ENCODE results near the gene SFTPA2. TPM values are rescaled to one million over a fixed set of nuclear protein-coding genes. Genes with fewer than 3 reads are reported as not detected.

Gene SFTPA2
- total RNA-seq, 1 experiment from 2014 or later = 4.6 TPM

DNA sequence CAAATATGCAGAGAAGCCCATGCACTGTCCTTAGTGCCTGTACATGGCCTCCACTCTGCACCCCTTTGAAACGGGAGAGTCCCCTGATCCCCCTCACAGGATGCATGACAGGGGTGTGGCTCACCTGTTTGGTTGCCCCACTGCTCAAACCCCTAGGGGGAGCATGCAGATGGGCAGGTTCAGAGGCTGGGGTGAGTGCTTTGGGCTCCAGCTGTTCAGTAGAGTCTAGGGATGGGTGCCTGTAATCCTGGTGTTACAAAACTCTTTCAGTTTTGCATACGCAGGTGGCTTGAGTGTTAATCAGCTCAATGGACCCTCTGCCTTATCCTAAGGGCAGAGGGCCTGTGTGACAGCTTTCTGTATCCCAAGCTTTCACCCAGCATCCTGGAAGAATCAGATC, 42.7 kb upstream of the SFTPA2 start (continued):
- TF ChIP-seq CREB1 (CRISPR knock-in tag; IDR thresholded peaks at IDR 0.05) (no peak), HMGA2 (CRISPR knock-in tag; IDR thresholded peaks at IDR 0.05) (no peak), ATF1 (CRISPR knock-in tag; IDR thresholded peaks at IDR 0.05) (no peak), IRF2 (CRISPR knock-in tag; IDR thresholded peaks at IDR 0.05; ENCODE audit: borderline replicate concordance, low read depth) (no peak), ZNF232 (CRISPR knock-in tag; IDR thresholded peaks at IDR 0.05) (no peak)
- TF ChIP-seq, protein P1, sequence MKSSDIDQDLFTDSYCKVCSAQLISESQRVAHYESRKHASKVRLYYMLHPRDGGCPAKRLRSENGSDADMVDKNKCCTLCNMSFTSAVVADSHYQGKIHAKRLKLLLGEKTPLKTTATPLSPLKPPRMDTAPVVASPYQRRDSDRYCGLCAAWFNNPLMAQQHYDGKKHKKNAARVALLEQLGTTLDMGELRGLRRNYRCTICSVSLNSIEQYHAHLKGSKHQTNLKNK (CRISPR knock-in tag; IDR thresholded peaks at IDR 0.05) = no peak

DNA sequence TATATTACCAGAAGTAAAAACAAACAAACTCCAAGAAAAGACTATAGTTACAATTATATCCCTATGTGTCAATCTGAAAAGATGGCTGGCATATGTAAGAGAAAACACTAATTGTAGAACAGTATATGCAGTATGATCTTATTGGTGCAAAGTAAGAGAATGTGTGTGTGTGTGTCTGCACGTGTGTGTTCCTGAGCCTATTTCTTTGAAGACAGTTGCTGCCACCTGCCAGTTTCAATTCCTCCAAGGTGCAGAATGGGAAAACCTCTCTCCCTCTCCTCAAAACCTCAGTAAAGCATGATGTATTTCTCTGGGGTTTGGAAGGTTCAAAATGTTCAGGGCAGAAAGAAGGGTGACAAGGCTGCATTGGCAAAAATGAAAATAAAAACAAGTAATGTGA, 41.7 kb upstream of the SFTPA2 start:
- TF ChIP-seq TP53 (CRISPR knock-in tag; IDR thresholded peaks at IDR 0.05) (no peak), MYBL2 (CRISPR knock-in tag; IDR thresholded peaks at IDR 0.05) (no peak), TEAD4 (CRISPR knock-in tag; IDR thresholded peaks at IDR 0.05) (no peak), ELF4 (CRISPR knock-in tag; IDR thresholded peaks at IDR 0.05; ENCODE audit: low read depth) (no peak), CTCF (IDR thresholded peaks at IDR 0.05) (no peak), KAT7 (CRISPR knock-in tag; IDR thresholded peaks at IDR 0.05; ENCODE audit: borderline replicate concordance) (no peak), NFYB (CRISPR knock-in tag; conservative IDR thresholded peaks at IDR 0.05; ENCODE audit: low read depth) (no peak), FOXP4 (CRISPR knock-in tag; IDR thresholded peaks at IDR 0.05) (no peak)
- TF ChIP-seq, protein P2, sequence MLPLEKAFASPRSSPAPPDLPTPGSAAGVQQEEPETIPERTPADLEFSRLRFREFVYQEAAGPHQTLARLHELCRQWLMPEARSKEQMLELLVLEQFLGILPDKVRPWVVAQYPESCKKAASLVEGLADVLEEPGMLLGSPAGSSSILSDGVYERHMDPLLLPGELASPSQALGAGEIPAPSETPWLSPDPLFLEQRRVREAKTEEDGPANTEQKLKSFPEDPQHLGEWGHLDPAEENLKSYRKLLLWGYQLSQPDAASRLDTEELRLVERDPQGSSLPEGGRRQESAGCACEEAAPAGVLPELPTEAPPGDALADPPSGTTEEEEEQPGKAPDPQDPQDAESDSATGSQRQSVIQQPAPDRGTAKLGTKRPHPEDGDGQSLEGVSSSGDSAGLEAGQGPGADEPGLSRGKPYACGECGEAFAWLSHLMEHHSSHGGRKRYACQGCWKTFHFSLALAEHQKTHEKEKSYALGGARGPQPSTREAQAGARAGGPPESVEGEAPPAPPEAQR (CRISPR knock-in tag; IDR thresholded peaks at IDR 0.05) = no peak
- TF ChIP-seq, protein P1 (CRISPR knock-in tag; IDR thresholded peaks at IDR 0.05) = no peak
- TF ChIP-seq, protein P3, sequence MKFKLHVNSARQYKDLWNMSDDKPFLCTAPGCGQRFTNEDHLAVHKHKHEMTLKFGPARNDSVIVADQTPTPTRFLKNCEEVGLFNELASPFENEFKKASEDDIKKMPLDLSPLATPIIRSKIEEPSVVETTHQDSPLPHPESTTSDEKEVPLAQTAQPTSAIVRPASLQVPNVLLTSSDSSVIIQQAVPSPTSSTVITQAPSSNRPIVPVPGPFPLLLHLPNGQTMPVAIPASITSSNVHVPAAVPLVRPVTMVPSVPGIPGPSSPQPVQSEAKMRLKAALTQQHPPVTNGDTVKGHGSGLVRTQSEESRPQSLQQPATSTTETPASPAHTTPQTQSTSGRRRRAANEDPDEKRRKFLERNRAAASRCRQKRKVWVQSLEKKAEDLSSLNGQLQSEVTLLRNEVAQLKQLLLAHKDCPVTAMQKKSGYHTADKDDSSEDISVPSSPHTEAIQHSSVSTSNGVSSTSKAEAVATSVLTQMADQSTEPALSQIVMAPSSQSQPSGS (CRISPR knock-in tag; IDR thresholded peaks at IDR 0.05; ENCODE audit: borderline replicate concordance, low read depth) = no peak
- TF ChIP-seq, protein P4, sequence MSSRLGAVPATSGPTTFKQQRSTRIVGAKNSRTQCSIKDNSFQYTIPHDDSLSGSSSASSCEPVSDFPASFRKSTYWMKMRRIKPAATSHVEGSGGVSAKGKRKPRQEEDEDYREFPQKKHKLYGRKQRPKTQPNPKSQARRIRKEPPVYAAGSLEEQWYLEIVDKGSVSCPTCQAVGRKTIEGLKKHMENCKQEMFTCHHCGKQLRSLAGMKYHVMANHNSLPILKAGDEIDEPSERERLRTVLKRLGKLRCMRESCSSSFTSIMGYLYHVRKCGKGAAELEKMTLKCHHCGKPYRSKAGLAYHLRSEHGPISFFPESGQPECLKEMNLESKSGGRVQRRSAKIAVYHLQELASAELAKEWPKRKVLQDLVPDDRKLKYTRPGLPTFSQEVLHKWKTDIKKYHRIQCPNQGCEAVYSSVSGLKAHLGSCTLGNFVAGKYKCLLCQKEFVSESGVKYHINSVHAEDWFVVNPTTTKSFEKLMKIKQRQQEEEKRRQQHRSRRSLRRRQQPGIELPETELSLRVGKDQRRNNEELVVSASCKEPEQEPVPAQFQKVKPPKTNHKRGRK (CRISPR knock-in tag; IDR thresholded peaks at IDR 0.05; ENCODE audit: borderline replicate concordance) = no peak
- TF ChIP-seq, protein P5, sequence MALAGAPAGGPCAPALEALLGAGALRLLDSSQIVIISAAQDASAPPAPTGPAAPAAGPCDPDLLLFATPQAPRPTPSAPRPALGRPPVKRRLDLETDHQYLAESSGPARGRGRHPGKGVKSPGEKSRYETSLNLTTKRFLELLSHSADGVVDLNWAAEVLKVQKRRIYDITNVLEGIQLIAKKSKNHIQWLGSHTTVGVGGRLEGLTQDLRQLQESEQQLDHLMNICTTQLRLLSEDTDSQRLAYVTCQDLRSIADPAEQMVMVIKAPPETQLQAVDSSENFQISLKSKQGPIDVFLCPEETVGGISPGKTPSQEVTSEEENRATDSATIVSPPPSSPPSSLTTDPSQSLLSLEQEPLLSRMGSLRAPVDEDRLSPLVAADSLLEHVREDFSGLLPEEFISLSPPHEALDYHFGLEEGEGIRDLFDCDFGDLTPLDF (CRISPR knock-in tag; IDR thresholded peaks at IDR 0.05) = no peak
- Mint-ChIP-seq H3K27ac (no peak overlapping the region), H3K9me3 (peaks cover 48% of the 10 kb centered on the region), H3K4me1 (peaks cover 20% of the 10 kb centered on the region), H3K27me3 (ENCODE audit: low read depth) (peaks cover 28% of the 10 kb centered on the region), H3K4me3 (no peak overlapping the region), H3K36me3 (peaks cover 44% of the 10 kb centered on the region)
- ChIA-PET POLR2A (no interaction called here), CTCF (no interaction called here)
- ATAC-seq = no peak
- no peak for DNase-seq (ENCODE audit: low spot score)
